Muscle of leg (tissue), 11 donors: Measurements from ENCODE around the gene HKDC1. TPM values are rescaled to one million over a fixed set of nuclear protein-coding genes. Genes with fewer than 3 reads are reported as not detected.

Experiments
- DNase-seq: peaks from one replicate; pipeline ENCODE4 v3.0.0; 2013
- H3K27ac ChIP-seq: one replicate; pipeline ENCODE4 v1.5.1; 2013; ENCODE audit warnings: mild to moderate bottlenecking, low read length, control low read depth
- H3K27me3 ChIP-seq: one replicate; pipeline ENCODE4 v1.6.1; 2013; ENCODE audit warnings: low read length; ENCODE audit not compliant: control insufficient read depth, insufficient read depth
- H3K36me3 ChIP-seq: one replicate; pipeline ENCODE4 v1.6.1; 2013; ENCODE audit warnings: low read length; ENCODE audit not compliant: control insufficient read depth, insufficient read depth
- H3K4me1 ChIP-seq: one replicate; pipeline ENCODE4 v1.6.1; 2013; ENCODE audit warnings: low read length; ENCODE audit not compliant: control insufficient read depth, insufficient read depth
- H3K4me3 ChIP-seq: one replicate; pipeline ENCODE4 v1.5.1; 2013; ENCODE audit warnings: low read length, control low read depth
- H3K9me3 ChIP-seq: replicated peaks from 2 replicates; pipeline ENCODE4 v1.6.1; 2013; ENCODE audit warnings: low read depth, low read length; ENCODE audit not compliant: control insufficient read depth
- WGBS: methylation state at CpG from one replicate; pipeline ENCODE4 v1.1.5; 2013; ENCODE audit warnings: missing lambda C conversion rate; ENCODE audit not compliant: insufficient coverage; 5-methylcytosine and 5-hydroxymethylcytosine counted together
- polyA plus RNA-seq, 8 donors: library from polyadenylated mRNA; unstranded; fragments of 120-200 nt; gene quantifications; one replicate each; pipeline versions ENCODE4 v1.2.1 to v1.2.3, GENCODE V29; 2013; ENCODE audit warnings: inconsistent platforms in 1 of 8, low replicate concordance in 1 of 8; ENCODE audit not compliant: insufficient read length in 8 of 8, insufficient read depth in 1 of 8
- total RNA-seq: library from RNA; stranded (reverse); fragments of 120-200 nt; gene quantifications from one replicate; pipeline ENCODE4 v1.2.4, GENCODE V29; 2013

HKDC1 gene
- total and polyA plus RNA-seq, 9 donors = 0.04 to 3.4 (median 0.12) TPM

DNA sequence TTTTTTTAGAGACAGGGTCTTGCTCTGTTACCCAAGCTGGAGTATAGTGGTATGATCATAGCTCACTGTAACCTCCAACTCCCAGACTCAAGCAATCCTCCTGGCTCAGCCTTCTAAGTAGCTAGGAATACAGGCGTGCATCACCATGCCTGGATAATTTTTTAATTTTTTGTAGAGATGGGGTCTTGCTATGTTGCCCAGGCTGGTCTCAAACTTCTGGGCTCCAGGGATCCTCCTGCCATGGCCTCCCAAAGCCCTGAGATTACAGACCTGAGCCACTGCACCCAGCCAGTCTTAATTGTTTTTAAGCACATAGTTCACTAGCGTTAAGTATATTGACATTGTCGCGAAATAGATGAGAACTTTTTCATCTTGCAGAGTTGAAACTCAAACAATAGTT is 38.1 kb upstream of the HKDC1 start:
- no peaks in the 10 kb centered on the region for H3K9me3 ChIP-seq
- no CpG with 5 or more reads among the region's 4 CpGs for WGBS
- H3K27ac ChIP-seq = no peak overlapping the region
- peaks cover 11% of the 10 kb centered on the region for H3K4me1 ChIP-seq
- peaks cover 19% of the 10 kb centered on the region for H3K36me3 ChIP-seq
- H3K4me3 ChIP-seq = no peak overlapping the region
- DNase-seq = no peak
- H3K27me3 ChIP-seq = no peaks in the 10 kb centered on the region

DNA sequence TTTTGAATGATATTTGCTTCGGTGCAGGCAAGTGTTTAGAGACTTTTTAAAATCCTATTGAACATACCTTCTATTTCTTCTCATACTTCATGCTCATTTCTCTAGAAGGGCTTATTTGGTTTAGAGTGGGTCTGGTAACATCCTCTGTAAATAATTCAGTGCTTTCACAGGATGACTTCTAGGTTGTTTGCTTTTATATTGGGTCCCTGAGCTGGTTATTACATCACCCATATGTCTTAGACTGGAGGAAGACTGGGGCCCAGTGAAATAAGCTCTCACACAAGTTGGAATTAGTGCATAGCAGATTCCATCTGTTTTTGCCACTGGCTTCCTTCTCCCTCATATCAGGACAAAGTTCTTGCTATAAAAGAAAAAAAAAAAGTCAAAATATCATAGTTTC is 33.6 kb upstream of the HKDC1 start:
- H3K4me3 ChIP-seq = no peak overlapping the region
- no peak for DNase-seq
- H3K27me3 ChIP-seq = no peaks in the 10 kb centered on the region
- no peak overlapping the region for H3K27ac ChIP-seq
- peaks cover under 1% of the 10 kb centered on the region for H3K4me1 ChIP-seq
- no peaks in the 10 kb centered on the region for H3K9me3 ChIP-seq
- no CpG with 5 or more reads among the region's 1 CpG for WGBS
- peaks cover 30% of the 10 kb centered on the region for H3K36me3 ChIP-seq

DNA sequence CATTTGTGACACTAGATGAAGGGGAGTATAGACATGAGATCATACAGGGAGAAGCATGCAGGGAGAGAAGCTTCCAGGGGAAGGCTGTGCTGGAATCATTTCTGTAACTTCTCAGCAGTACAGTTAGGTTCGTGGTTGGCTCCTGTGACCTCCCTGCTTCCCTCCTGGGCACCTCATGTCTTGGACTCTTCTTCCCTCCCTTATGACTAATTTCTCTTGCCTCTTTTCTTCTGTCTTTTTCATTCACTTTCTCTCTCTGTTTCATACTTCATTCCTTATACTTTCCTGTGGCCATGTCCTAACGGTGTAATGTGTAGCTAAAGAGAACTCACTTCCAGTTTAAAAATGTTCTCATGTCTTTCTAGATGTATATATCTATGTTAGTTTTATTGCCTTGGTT is 19.1 kb upstream of the HKDC1 start:
- Histone ChIP-seq H3K4me1 (no peaks in the 10 kb centered on the region), H3K4me3 (no peak overlapping the region), H3K27me3 (no peaks in the 10 kb centered on the region), H3K36me3 (peaks cover 52% of the 10 kb centered on the region), H3K9me3 (no peaks in the 10 kb centered on the region), H3K27ac (no peak overlapping the region)
- no peak for DNase-seq
- no CpG with 5 or more reads among the region's 2 CpGs for WGBS

DNA sequence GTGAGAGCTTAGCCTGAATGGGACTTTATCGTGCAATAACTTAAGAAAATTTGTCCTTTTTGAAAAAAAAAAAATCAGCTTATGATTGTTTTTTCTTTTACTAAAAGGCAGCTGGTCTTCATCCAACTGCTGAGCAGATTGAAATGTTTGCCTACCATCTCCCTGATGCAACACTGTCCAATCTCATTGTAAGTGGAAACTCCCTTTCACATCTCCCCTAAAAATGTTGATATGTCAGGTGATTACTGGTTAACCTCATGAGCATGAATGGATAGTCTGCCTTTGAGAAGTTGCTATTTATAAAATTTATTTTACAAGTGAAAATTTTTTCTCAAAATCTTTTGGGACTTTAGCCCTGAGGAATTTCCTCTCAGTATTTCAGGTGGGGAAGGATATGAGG is 17.8 kb upstream of the HKDC1 start:
- no peaks in the 10 kb centered on the region for H3K27me3 ChIP-seq

DNA sequence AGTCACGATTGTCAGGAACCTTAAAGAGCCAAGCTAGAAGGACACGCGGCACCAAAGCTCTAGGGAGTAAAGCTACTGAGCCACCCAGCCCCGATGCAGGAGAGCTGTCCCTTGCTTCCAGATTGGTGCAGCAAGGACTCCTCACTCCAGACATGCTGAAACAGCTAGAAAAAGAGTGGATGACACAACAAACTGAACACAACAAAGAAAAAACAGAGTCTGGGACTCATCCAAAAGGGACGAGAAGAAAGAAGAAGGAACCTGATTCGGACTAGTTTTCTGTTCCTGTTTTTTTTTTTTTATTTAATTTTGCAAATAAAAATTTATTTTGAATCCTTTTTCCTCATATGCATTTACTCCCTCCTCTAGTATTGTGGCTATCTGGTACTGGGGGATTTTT is 11.4 kb upstream of the HKDC1 start:
- Histone ChIP-seq H3K4me1 (no peaks in the 10 kb centered on the region), H3K27ac (no peak overlapping the region), H3K36me3 (peaks cover 36% of the 10 kb centered on the region), H3K9me3 (no peaks in the 10 kb centered on the region), H3K4me3 (no peak overlapping the region), H3K27me3 (no peaks in the 10 kb centered on the region)
- WGBS = 92% methylated on average over 2 of the region's 6 CpGs
- DNase-seq = no peak

More for the DNA sequence above, 17.8 kb upstream of the HKDC1 start:
- Histone ChIP-seq H3K36me3 (peaks cover 49% of the 10 kb centered on the region), H3K27ac (no peak overlapping the region), H3K9me3 (no peaks in the 10 kb centered on the region), H3K4me1 (no peaks in the 10 kb centered on the region), H3K4me3 (no peak overlapping the region)
- WGBS = no CpG with 5 or more reads among the region's 1 CpG
- DNase-seq = no peak

DNA sequence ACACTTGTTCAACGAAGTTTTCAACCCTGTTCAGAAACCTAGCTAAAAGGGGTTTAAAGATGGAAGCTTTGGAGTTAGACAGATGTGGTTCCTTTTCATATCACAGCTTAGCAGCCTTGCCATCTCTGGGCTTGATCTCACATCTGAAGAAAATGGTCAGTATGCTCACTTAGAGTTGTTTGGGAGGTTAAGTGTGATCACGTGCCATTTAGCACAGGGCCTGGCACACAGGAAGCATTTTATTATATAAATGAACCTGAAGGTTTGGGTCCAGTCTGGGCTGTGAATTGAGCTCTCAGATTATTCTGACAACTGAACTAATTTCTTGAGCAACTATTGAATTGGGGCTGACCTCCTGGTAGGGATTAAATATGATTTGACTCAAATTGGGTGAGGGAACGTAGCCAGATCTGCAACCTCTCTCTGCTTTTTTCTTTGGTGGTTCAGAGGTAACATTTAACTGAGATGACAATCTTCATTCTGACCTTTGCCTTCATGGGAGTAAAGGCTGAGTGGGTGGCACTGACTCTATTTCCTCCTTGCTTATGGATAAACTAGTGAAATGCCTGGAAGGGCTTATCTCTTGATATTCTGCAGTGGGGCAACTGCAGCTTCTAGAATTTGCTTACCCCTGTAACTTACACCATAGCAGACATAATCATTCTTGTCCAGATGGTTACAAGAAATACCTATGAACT is 10.2 kb upstream of the HKDC1 start:
- H3K4me1 ChIP-seq = no peaks in the 10 kb centered on the region
- no peak overlapping the region for H3K27ac ChIP-seq
- H3K27me3 ChIP-seq = no peaks in the 10 kb centered on the region
- H3K4me3 ChIP-seq = no peak overlapping the region
- DNase-seq = no peak
- H3K36me3 ChIP-seq = peaks cover 27% of the 10 kb centered on the region
- 67% methylated on average over 1 of the region's 3 CpGs for WGBS
- no peaks in the 10 kb centered on the region for H3K9me3 ChIP-seq

DNA sequence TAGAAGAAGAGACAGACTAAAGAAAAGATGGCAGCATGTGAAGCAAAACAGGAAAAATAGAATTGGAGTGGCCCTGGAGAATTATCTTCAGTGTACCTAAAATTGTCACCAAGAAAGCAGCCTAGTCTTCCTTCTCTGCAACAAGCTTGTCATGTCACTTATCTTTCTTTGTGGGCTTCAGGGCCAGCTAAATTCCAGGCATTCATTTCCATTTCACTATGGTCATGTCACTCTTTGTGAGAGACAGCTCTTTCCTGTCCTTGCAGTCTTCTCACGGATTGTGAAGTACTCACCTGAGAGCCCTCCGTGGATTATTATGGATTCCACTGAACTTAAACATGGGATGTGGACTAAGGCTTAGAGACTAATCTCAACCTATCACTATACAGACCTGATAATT is 9.0 kb upstream of the HKDC1 start:
- peaks cover 17% of the 10 kb centered on the region for H3K36me3 ChIP-seq
- no peak overlapping the region for H3K27ac ChIP-seq
- no peaks in the 10 kb centered on the region for H3K9me3 ChIP-seq
- H3K4me3 ChIP-seq = no peak overlapping the region
- peaks cover 3% of the 10 kb centered on the region for H3K27me3 ChIP-seq
- no CpG with 5 or more reads among the region's 2 CpGs for WGBS
- H3K4me1 ChIP-seq = no peaks in the 10 kb centered on the region
- no peak for DNase-seq

DNA sequence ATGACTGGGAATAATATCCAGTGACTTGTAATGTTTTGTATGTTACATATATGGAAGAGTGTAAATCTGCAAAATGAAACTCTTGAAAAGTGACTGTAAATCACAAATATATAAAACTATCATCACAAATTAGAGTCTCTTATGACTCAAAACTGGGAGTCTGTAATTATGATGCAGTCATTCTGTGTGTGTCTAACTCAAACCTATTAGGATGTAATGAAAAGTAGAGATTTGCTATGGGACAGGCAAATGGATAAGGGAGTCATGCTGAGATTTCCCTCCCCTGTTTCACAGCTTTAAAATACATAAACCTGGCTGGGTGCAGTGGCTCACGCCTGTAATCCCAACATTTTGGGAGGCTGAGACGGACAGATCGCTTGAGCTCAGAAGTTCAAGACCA is 8.6 kb upstream of the HKDC1 start:
- Histone ChIP-seq H3K27me3 (peaks cover 7% of the 10 kb centered on the region), H3K4me3 (no peak overlapping the region)

DNA sequence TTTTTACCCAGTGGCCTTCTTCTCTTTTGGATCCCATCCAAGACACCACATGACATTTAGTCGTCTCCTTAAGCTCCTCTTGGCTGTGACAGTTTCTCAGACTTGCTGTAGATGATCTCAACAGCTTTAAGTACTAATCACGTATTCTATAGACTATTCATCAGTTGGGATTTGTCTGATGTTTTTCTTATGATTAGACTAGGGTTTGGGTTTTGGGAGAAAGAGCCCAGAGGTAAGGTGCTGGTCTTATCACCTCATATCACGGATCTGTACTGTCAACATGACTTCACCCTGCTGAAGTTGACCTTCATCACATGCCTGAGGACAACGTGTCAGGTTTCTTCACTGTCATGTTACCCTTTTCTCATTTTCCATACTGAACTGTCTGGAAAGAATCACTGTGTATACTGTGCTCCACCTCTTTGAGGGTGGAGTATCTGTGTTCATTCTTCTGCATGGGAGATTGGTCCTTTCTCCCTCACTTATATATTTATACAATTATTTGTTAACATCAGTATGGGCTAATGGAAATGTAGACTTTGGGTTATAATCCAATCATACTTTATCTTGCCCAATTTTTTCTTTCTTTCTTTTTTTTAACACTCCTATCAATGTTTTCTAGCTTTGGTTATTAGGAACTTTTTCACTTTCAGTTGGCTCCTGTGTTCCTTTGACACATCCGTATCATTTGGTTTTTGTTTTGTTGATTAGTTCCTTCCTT is 6.4 kb upstream of the HKDC1 start:
- peaks cover 8% of the 10 kb centered on the region for H3K27me3 ChIP-seq
- no peak for DNase-seq
- no peak overlapping the region for H3K4me3 ChIP-seq
- H3K9me3 ChIP-seq = no peaks in the 10 kb centered on the region
- no peaks in the 10 kb centered on the region for H3K4me1 ChIP-seq
- H3K36me3 ChIP-seq = peaks cover 2% of the 10 kb centered on the region
- WGBS = no CpG with 5 or more reads among the region's 5 CpGs
- no peak overlapping the region for H3K27ac ChIP-seq

More for the DNA sequence above, 8.6 kb upstream of the HKDC1 start:
- WGBS = 86% methylated on average over 2 of the region's 3 CpGs
- no peaks in the 10 kb centered on the region for H3K9me3 ChIP-seq
- no peak overlapping the region for H3K27ac ChIP-seq
- peaks cover 14% of the 10 kb centered on the region for H3K36me3 ChIP-seq
- no peaks in the 10 kb centered on the region for H3K4me1 ChIP-seq
- no peak for DNase-seq

DNA sequence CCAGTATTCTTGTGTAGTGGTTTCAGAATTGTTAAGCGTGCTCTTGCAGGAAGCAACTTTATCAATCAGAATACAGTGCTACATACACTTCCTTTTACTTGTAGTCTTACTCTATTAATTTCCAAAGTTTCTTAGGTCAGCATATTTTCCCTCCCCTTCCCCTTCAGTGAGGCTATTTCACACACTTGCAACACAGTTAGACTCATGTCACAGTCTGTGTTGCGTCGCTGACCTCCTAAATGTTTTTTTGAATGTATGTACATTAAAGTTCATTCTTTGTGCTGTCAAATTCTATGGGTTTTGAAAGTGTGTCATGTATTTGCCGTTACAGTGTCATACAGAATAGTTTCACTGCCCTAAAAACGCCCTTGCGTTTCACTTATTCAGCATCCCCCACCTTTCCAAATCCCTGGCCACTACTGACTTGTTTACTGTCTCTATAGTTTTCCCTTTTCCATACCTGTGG is 5.4 kb upstream of the HKDC1 start:
- Histone ChIP-seq H3K27me3 (peaks cover 8% of the 10 kb centered on the region), H3K9me3 (no peaks in the 10 kb centered on the region), H3K4me1 (no peaks in the 10 kb centered on the region), H3K4me3 (no peak overlapping the region), H3K27ac (no peak overlapping the region), H3K36me3 (no peaks in the 10 kb centered on the region)
- WGBS = no CpG with 5 or more reads among the region's 6 CpGs
- no peak for DNase-seq
